Immature natural killer cell (primary cell): Measurements from ENCODE around the gene ITIH3. TPM values are rescaled to one million over a fixed set of nuclear protein-coding genes. Genes with fewer than 3 reads are reported as not detected.

Experiments used
- DNase-seq, 3 donors: peaks; one replicate each; pipeline ENCODE4 v3.0.0; 2022; ENCODE audit warnings: mixed read lengths in 1 of 3
- H3K27ac Mint-ChIP-seq, 6 donors: one replicate each; pipeline ENCODE4 v1.8.0; 2020; ENCODE audit warnings: mixed read lengths in 6 of 6, mild to moderate bottlenecking in 5 of 6, inconsistent platforms in 4 of 6, moderate library complexity in 3 of 6
- H3K27me3 Mint-ChIP-seq, 3 donors: one replicate each; pipeline ENCODE4 v1.8.0; 2020 to 2021; ENCODE audit warnings: low read depth in 3 of 3, mild to moderate bottlenecking in 3 of 3, mixed read lengths in 3 of 3, moderate library complexity in 3 of 3, inconsistent platforms in 1 of 3
- H3K36me3 Mint-ChIP-seq, 3 donors: one replicate each; pipeline ENCODE4 v1.8.0; 2020; ENCODE audit warnings: mixed read lengths in 3 of 3, inconsistent platforms in 2 of 3, mild to moderate bottlenecking in 2 of 3
- H3K4me1 Mint-ChIP-seq, 2 donors: one replicate each; pipeline ENCODE4 v1.8.0; 2020; ENCODE audit warnings: inconsistent platforms in 2 of 2, mild to moderate bottlenecking in 2 of 2, mixed read lengths in 2 of 2, moderate library complexity in 1 of 2
- H3K4me3 Mint-ChIP-seq, 5 donors: one replicate each; pipeline ENCODE4 v1.8.0; 2020; ENCODE audit warnings: mild to moderate bottlenecking in 5 of 5, mixed read lengths in 5 of 5, inconsistent platforms in 3 of 5, moderate library complexity in 3 of 5
- H3K9me3 Mint-ChIP-seq, 6 donors: one replicate each; pipeline ENCODE4 v1.8.0; 2020; ENCODE audit warnings: mild to moderate bottlenecking in 6 of 6, mixed read lengths in 6 of 6, inconsistent platforms in 4 of 6, moderate library complexity in 3 of 6
- polyA plus RNA-seq, 3 donors: library from polyadenylated mRNA; unstranded; fragments of 300-500 nt; fragmentation: Illumina TruSeq; gene quantifications; one replicate each; pipeline ENCODE4 v1.2.3, GENCODE V29; 2021

The ITIH3 gene
- polyA plus RNA-seq, 3 donors from 2014 or later = not detected

GRCh38 chr3:52857864-52858263 lies 63.3 kb downstream of the ITIH3 start:
- H3K36me3 Mint-ChIP-seq = peaks cover 6 to 8% (median 7%) of the 10 kb centered on the region in 3 donors
- peaks cover 0 to 3% (median 0%) of the 10 kb centered on the region in 3 donors for H3K27me3 Mint-ChIP-seq
- DNase-seq = no peak
- H3K9me3 Mint-ChIP-seq = no peaks in the 10 kb centered on the region
- peaks cover 1 to 5% of the 10 kb centered on the region in 2 donors for H3K4me1 Mint-ChIP-seq
- no peak overlapping the region for H3K27ac Mint-ChIP-seq
- no peak overlapping the region for H3K4me3 Mint-ChIP-seq

Other genes with a start within 250 kb of the ITIH3 start
- 100 to 1,000 TPM in 1 of 3 donors, 10 to 100 TPM in 2; 52.4 to 116 (median 66.4) TPM for gene PBRM1, start 108.9 kb upstream of the ITIH3 start, polyA plus RNA-seq
- gene GNL3, start 108.8 kb upstream of the ITIH3 start, polyA plus RNA-seq = 10 to 100 TPM; 27.4 to 43.3 (median 28.0) TPM
- gene GLT8D1, start 89.0 kb upstream of the ITIH3 start, polyA plus RNA-seq = 10 to 100 TPM; 72.7 to 81.9 (median 73.5) TPM
- 100 to 1,000 TPM; 261 to 411 (median 304) TPM for gene SPCS1, start 88.7 kb upstream of the ITIH3 start, polyA plus RNA-seq
- 10 to 100 TPM in 1 of 3 donors, 1 to 10 TPM in 1, under 1 TPM in 1; 0.77 to 10.1 (median 5.1) TPM for gene NEK4, start 23.9 kb upstream of the ITIH3 start, polyA plus RNA-seq
- gene ITIH1, start 17.2 kb upstream of the ITIH3 start, polyA plus RNA-seq = not detected
- gene ITIH4, start 35.9 kb downstream of the ITIH3 start, polyA plus RNA-seq = under 1 TPM in 1 of 3 donors, not detected in 2; 0.71 TPM
- not detected for gene MUSTN1, start 40.2 kb downstream of the ITIH3 start, polyA plus RNA-seq
- gene STIMATE, start 102.8 kb downstream of the ITIH3 start, polyA plus RNA-seq = 10 to 100 TPM in 1 of 3 donors, 1 to 10 TPM in 2; 3.3 to 11.0 (median 8.2) TPM